H1 (cell line): ENCODE results near the gene GPSM3. TPM values are rescaled to one million over a fixed set of nuclear protein-coding genes. Genes with fewer than 3 reads are reported as not detected.

ENCODE experiments used
- CTCF ChIA-PET: fragments of 300-600 bp; sonication (Branson Sonifier 250); formaldehyde crosslinking; loops from one replicate; lab custom pipeline; 2021; ENCODE audit not compliant: partially characterized antibody; lab: Charles Lee
- POLR2A ChIA-PET: fragments of 300-600 bp; sonication (Branson Sonifier 250); formaldehyde crosslinking; loops from one replicate; lab custom pipeline; 2021; ENCODE audit warnings: inconsistent platforms; ENCODE audit not compliant: partially characterized antibody; lab: Charles Lee
- DNase-seq, 2 experiments: peaks; one replicate each; pipeline versions ENCODE4 v3.0.0 to v3.0.0-alpha.2; 2010 to 2022; ENCODE audit warnings: low spot score in 2 of 2, low read depth in 1 of 2, mixed read lengths in 1 of 2
- FAIRE-seq: peaks from 2 replicates; lab custom pipeline; 2011; peaks lifted over from hg19 to GRCh38; lab: Jason Lieb, UNC
- H2AFZ ChIP-seq: 2 replicates; pipeline ENCODE4 v1.8.1; 2012; ENCODE audit warnings: low read length, inconsistent platforms
- H2AK5ac ChIP-seq: 2 replicates; pipeline ENCODE4 v1.6.1; 2013; ENCODE audit warnings: low read depth, low read length
- H2BK120ac ChIP-seq: replicated peaks from 2 replicates; pipeline ENCODE3; 2013; ENCODE audit warnings: low read depth, low read length, inconsistent platforms
- H2BK12ac ChIP-seq: 2 replicates; pipeline ENCODE4 v1.6.1; 2013; ENCODE audit warnings: low read depth, low read length
- H2BK15ac ChIP-seq: 2 replicates; pipeline ENCODE4 v1.6.1; 2013; ENCODE audit warnings: low read length
- H2BK20ac ChIP-seq: 2 replicates; pipeline ENCODE4 v1.6.1; 2013; ENCODE audit warnings: low read length
- H2BK5ac ChIP-seq: 2 replicates; pipeline ENCODE4 v1.6.1; 2013; ENCODE audit warnings: low read depth, low read length
- H3K14ac ChIP-seq: 2 replicates; pipeline ENCODE4 v1.6.1; 2013; ENCODE audit warnings: inconsistent platforms; ENCODE audit not compliant: insufficient read length
- H3K18ac ChIP-seq: 2 replicates; pipeline ENCODE4 v1.6.1; 2013; ENCODE audit warnings: low read length; ENCODE audit errors: extremely low read depth
- H3K23ac ChIP-seq: 2 replicates; pipeline ENCODE4 v1.6.1; 2013; ENCODE audit warnings: inconsistent platforms; ENCODE audit not compliant: insufficient read length
- H3K23me2 ChIP-seq: 2 replicates; pipeline ENCODE4 v1.6.1; 2013; ENCODE audit warnings: low read depth, low read length
- H3K27ac ChIP-seq: 2 replicates; pipeline ENCODE4 v1.6.1; 2011; ENCODE audit warnings: low read depth, low read length, inconsistent platforms
- H3K27me3 ChIP-seq, 4 experiments: replicated peaks in 1 of 4; 1 replicate in 1 of 4; 2 replicates in 3 of 4; pipeline versions ENCODE4 v1.6.1 to v1.8.1; 2011 to 2013; ENCODE audit warnings: low read length in 3 of 4, mild to moderate bottlenecking in 3 of 4, inconsistent platforms in 2 of 4, mixed read lengths in 2 of 4, moderate library complexity in 1 of 4; ENCODE audit not compliant: control insufficient read depth in 3 of 4, insufficient read depth in 3 of 4; ENCODE audit errors: extremely low read depth in 1 of 4
- H3K36me3 ChIP-seq, 4 experiments: 2 replicates each; pipeline versions ENCODE4 v1.6.1 to v1.8.1; 2011 to 2013; ENCODE audit warnings: mild to moderate bottlenecking in 4 of 4, low read length in 3 of 4, moderate library complexity in 2 of 4, control low read depth in 1 of 4, inconsistent platforms in 1 of 4; ENCODE audit not compliant: insufficient read depth in 4 of 4, control insufficient read depth in 2 of 4
- H3K4ac ChIP-seq: replicated peaks from 2 replicates; pipeline ENCODE3; 2013; ENCODE audit warnings: low read length, low read depth, mixed read lengths, inconsistent platforms; ENCODE audit not compliant: insufficient read length
- H3K4me1 ChIP-seq, 4 experiments: replicated peaks in 1 of 4; 1 replicate in 1 of 4; 2 replicates in 3 of 4; pipeline versions ENCODE4 v1.6.1 to v1.8.1; 2011 to 2013; ENCODE audit warnings: low read length in 3 of 4, inconsistent platforms in 2 of 4, mixed read lengths in 1 of 4; ENCODE audit not compliant: insufficient read depth in 4 of 4, control insufficient read depth in 3 of 4
- H3K4me2 ChIP-seq, 2 experiments: 2 replicates each; pipeline versions ENCODE4 v1.6.1 to v1.8.1; 2011 to 2013; ENCODE audit warnings: low read depth in 2 of 2, low read length in 2 of 2, control low read depth in 1 of 2, inconsistent platforms in 1 of 2, mild to moderate bottlenecking in 1 of 2; ENCODE audit not compliant: insufficient read depth in 1 of 2
- H3K4me3 ChIP-seq, 4 experiments: fragments of 200-600, 300-600 bp in 1 of 4; sonication (generic), shearing (Covaris generic), sonication (Bioruptor Twin) in 1 of 4; 2 replicates each; pipeline versions ENCODE4 v1.5.1 to v1.8.1; 2011 to 2016; ENCODE audit warnings: low read length in 4 of 4, low read depth in 3 of 4, control low read depth in 2 of 4, inconsistent platforms in 2 of 4, mild to moderate bottlenecking in 2 of 4, mixed read lengths in 1 of 4, moderate library complexity in 1 of 4; ENCODE audit not compliant: insufficient read depth in 2 of 4; ENCODE audit errors: extremely low read depth in 1 of 4
- H3K56ac ChIP-seq: replicated peaks from 2 replicates; pipeline ENCODE3; 2013; ENCODE audit warnings: low read depth, mild to moderate bottlenecking, mixed read lengths, low read length, inconsistent platforms; ENCODE audit not compliant: insufficient read length
- H3K79me1 ChIP-seq: 2 replicates; pipeline ENCODE4 v1.6.1; 2013; ENCODE audit warnings: low read depth, low read length, control low read depth
- H3K79me2 ChIP-seq, 2 experiments: 2 replicates each; pipeline versions ENCODE4 v1.6.1 to v1.8.1; 2012 to 2013; ENCODE audit warnings: low read length in 2 of 2, mild to moderate bottlenecking in 2 of 2, inconsistent platforms in 1 of 2; ENCODE audit not compliant: insufficient read depth in 2 of 2, control insufficient read depth in 1 of 2
- H3K9ac ChIP-seq, 4 experiments: replicated peaks in 1 of 4; 1 replicate in 1 of 4; 2 replicates in 3 of 4; pipeline versions ENCODE4 v1.6.1 to v1.8.1; 2011 to 2013; ENCODE audit warnings: low read depth in 3 of 4, low read length in 3 of 4, control low read depth in 2 of 4, mild to moderate bottlenecking in 2 of 4, moderate library complexity in 2 of 4, inconsistent platforms in 1 of 4; ENCODE audit errors: extremely low read depth in 1 of 4
- H3K9me3 ChIP-seq, 2 experiments: 2 replicates each; pipeline versions ENCODE4 v1.6.1 to v1.8.1; 2012 to 2013; ENCODE audit warnings: mild to moderate bottlenecking in 2 of 2, moderate library complexity in 2 of 2, control low read depth in 1 of 2, inconsistent platforms in 1 of 2, low read depth in 1 of 2, low read length in 1 of 2, mixed read lengths in 1 of 2; ENCODE audit not compliant: insufficient read depth in 2 of 2
- H4K20me1 ChIP-seq, 2 experiments: replicated peaks in 1 of 2; 2 replicates each; pipeline versions ENCODE3 to v1.8.1; 2011 to 2013; ENCODE audit warnings: inconsistent platforms in 2 of 2, low read length in 2 of 2, mild to moderate bottlenecking in 1 of 2; ENCODE audit not compliant: insufficient read depth in 2 of 2, control insufficient read depth in 1 of 2
- H4K5ac ChIP-seq: 2 replicates; pipeline ENCODE4 v1.6.1; 2013; ENCODE audit warnings: low read length, low read depth, mixed read lengths, inconsistent platforms; ENCODE audit not compliant: insufficient read length
- H4K8ac ChIP-seq: 2 replicates; pipeline ENCODE4 v1.8.0; 2013; ENCODE audit warnings: mild to moderate bottlenecking, moderate library complexity, low read length, inconsistent platforms; ENCODE audit not compliant: insufficient read depth; ENCODE audit errors: extremely low read depth
- H4K91ac ChIP-seq: replicated peaks from 2 replicates; pipeline ENCODE3; 2013; ENCODE audit warnings: low read length, mixed read lengths, inconsistent platforms; ENCODE audit not compliant: insufficient read length
- CHD2 ChIP-seq: IDR thresholded peaks from 2 replicates; pipeline ENCODE4 v1.6.1; 2012; ENCODE audit warnings: low read length, improper control_type of control experiment
- EGR1 ChIP-seq: IDR thresholded peaks from 2 replicates; pipeline ENCODE4 v1.6.1; 2011; ENCODE audit warnings: low read depth, low read length, borderline replicate concordance
- FOSL1 ChIP-seq: IDR thresholded peaks from 2 replicates; pipeline ENCODE4 v1.6.1; 2011; ENCODE audit warnings: mild to moderate bottlenecking, low read depth, low read length, moderate library complexity; ENCODE audit not compliant: insufficient read depth
- KDM5A ChIP-seq: fragments of 200-600 bp; IDR thresholded peaks from 2 replicates; pipeline ENCODE4 v1.7.1; 2012; ENCODE audit warnings: mild to moderate bottlenecking, low read length, inconsistent platforms, mixed read lengths
- MAX ChIP-seq: IDR thresholded peaks from 2 replicates; pipeline ENCODE4 v1.6.1; 2012; ENCODE audit warnings: inconsistent platforms
- RXRA ChIP-seq: IDR thresholded peaks from 2 replicates; pipeline ENCODE4 v1.6.1; 2011; ENCODE audit warnings: low read depth, mild to moderate bottlenecking, low read length, moderate library complexity; ENCODE audit not compliant: insufficient read depth
- SIN3A ChIP-seq, 2 experiments: IDR thresholded peaks in 1 of 2; conservative IDR thresholded peaks in 1 of 2; 2 replicates each; pipeline ENCODE4 v1.6.1; 2011 to 2012; ENCODE audit warnings: low read length in 2 of 2, improper control_type of control experiment in 1 of 2, low read depth in 1 of 2, mild to moderate bottlenecking in 1 of 2
- TAF1 ChIP-seq: IDR thresholded peaks from 2 replicates; pipeline ENCODE4 v1.6.1; 2011; ENCODE audit warnings: mild to moderate bottlenecking, low read depth, low read length
- USF2 ChIP-seq: IDR thresholded peaks from 2 replicates; pipeline ENCODE4 v1.6.1; 2011; ENCODE audit warnings: low read length, improper control_type of control experiment
- YY1 ChIP-seq: IDR thresholded peaks from 2 replicates; pipeline ENCODE4 v1.6.1; 2011; ENCODE audit warnings: low read depth, mild to moderate bottlenecking, low read length
- WGBS, 2 experiments: shearing (Covaris generic) in 1 of 2; methylation state at CpG; one replicate each; pipeline versions ENCODE4 v1.1.6 to v1.1.7; 2013 to 2015; ENCODE audit warnings: low lambda C conversion rate in 2 of 2, mixed read lengths in 2 of 2, inconsistent platforms in 1 of 2, low coverage in 1 of 2, missing lambda C conversion rate in 1 of 2; ENCODE audit not compliant: insufficient replicate concordance in 2 of 2, insufficient coverage in 1 of 2, insufficient read length in 1 of 2; ENCODE audit errors: extremely low coverage in 1 of 2, missing lambda C conversion rate in 1 of 2; 5-methylcytosine and 5-hydroxymethylcytosine counted together
- polyA plus RNA-seq, 7 experiments: library from polyadenylated mRNA; depleted of rRNA in 3 of 7; stranded (reverse) in 5 of 7; unstranded in 2 of 7; fragments of >200 nt in 5 of 7; fragments of 200-250 nt in 2 of 7; gene quantifications; 1 replicate in 5 of 7; 2 replicates in 1 of 7; 4 replicates in 1 of 7; pipeline versions ENCODE4 v1.2.1 to v1.2.3, GENCODE V29; 2011 to 2013; ENCODE audit warnings: missing spikeins in 2 of 7, mixed read lengths in 2 of 7
- total RNA-seq: library from RNA; stranded (reverse); fragmentation: NEBNext Ultra II Directional; extraction: Animal tissue kit (Norgen Biotek cat#: 25700); gene quantifications from 2 replicates; pipeline ENCODE4 v1.2.1, GENCODE V29; 2021

The GPSM3 gene
- total and polyA plus RNA-seq, 2 of the 8 experiments (the other 6 are each of a cell fraction or from before 2014, with no cell fraction given), result 6.6 to 9.8 TPM

- H3K9me3 ChIP-seq, result no peaks in the 10 kb centered on the region
- no peak overlapping the region for H2AFZ ChIP-seq
- DNase-seq, result no peak
- H2BK5ac ChIP-seq, result no peak overlapping the region
- H2AK5ac ChIP-seq, result no peak overlapping the region
- no peaks in the 10 kb centered on the region for H4K20me1 ChIP-seq
- H3K14ac ChIP-seq, result no peak overlapping the region
- H3K27ac ChIP-seq, result no peak overlapping the region
- peaks cover 0 to 9% (median under 1%) of the 10 kb centered on the region in 4 experiments; a peak in 1 of 7 replicates for H3K4me1 ChIP-seq
- no peaks in the 10 kb centered on the region for H3K79me1 ChIP-seq
- no peak overlapping the region for H2BK15ac ChIP-seq
- no peak overlapping the region for H3K9ac ChIP-seq
- no peaks in the 10 kb centered on the region for H3K79me2 ChIP-seq
- no peak overlapping the region for H4K91ac ChIP-seq
- H3K4me3 ChIP-seq, result no peak overlapping the region
- ChIA-PET POLR2A (no interaction called here), CTCF (no interaction called here)
- no peak overlapping the region for H3K23ac ChIP-seq
- no peak overlapping the region for H3K56ac ChIP-seq
- no peak overlapping the region for H2BK12ac ChIP-seq
- no peaks in the 10 kb centered on the region for H3K23me2 ChIP-seq
- no peaks in the 10 kb centered on the region for H3K36me3 ChIP-seq
- no peak overlapping the region for H2BK20ac ChIP-seq
- 86% methylated on average over 2 of the region's 2 CpGs; no CpG with 5 or more reads in 1 of the 2 experiments for WGBS, 2 experiments
- H3K18ac ChIP-seq, result no peak overlapping the region
- no peak overlapping the region for H4K8ac ChIP-seq
- H2BK120ac ChIP-seq, result no peak overlapping the region
- no peaks in the 10 kb centered on the region for H3K27me3 ChIP-seq
- H3K4ac ChIP-seq, result no peak overlapping the region
- no peak overlapping the region for H4K5ac ChIP-seq
- H3K4me2 ChIP-seq, result no peak overlapping the region
- FAIRE-seq, result no peak
- TF ChIP-seq CHD2 (no peak), SIN3A (conservative IDR thresholded peaks at IDR 0.05 in 1 of 2, IDR thresholded peaks at IDR 0.05 in 1 of 2; ENCODE audit: low read depth in 1 of 2, low read length in 2 of 2) (no peak), YY1 (no peak), MAX (no peak), FOSL1 (no peak), EGR1 (no peak), USF2 (no peak), TAF1 (no peak), KDM5A (no peak), RXRA (no peak)
These were observed 32.3 kb upstream of the GPSM3 start for GRCh38 chr6:32224696-32225095.
